Measurements from ENCODE around the gene WSCD2. TPM values are rescaled to one million over a fixed set of nuclear protein-coding genes. Genes with fewer than 3 reads are reported as not detected.
"Not testable (repeated sequence)": the region's sequence is repeated elsewhere in the genome, so short reads cannot be mapped to it uniquely, and the experiment has no call there.

Gene WSCD2
- total RNA-seq, 2 donors from 2014 or later, result 0.26 to 1.3 TPM

GRCh38 chr12:108214486-108214885 lies 85.4 kb downstream of the WSCD2 start:
- Histone ChIP-seq H3K9me3 (no peaks in the 10 kb centered on the region), H3K4me3 (no peak overlapping the region), H3K27ac (no peak overlapping the region), H3K4me1 (no peaks in the 10 kb centered on the region), H3K36me3 (replicated peaks in 1 of 2; ENCODE audit: insufficient read depth in 1 of 2, low read depth in 2 of 2) (no peaks in the 10 kb centered on the region), H3K27me3 (no peaks in the 10 kb centered on the region)
- ATAC-seq (no peak), DNase-seq (peak in 3 of 4 donors; percentile 16)
- 27 to 34% methylated on average over 4 of the region's 4 CpGs for WGBS, 2 donors
- intact Hi-C loops (cut with DNase I), result no loop called here
- no peak for TF ChIP-seq CTCF (IDR thresholded peaks at IDR 0.05)

- Histone ChIP-seq H3K4me3 (no peak overlapping the region), H3K27me3 (no peaks in the 10 kb centered on the region), H3K36me3 (replicated peaks in 1 of 2; ENCODE audit: insufficient read depth in 1 of 2, low read depth in 2 of 2) (no peaks in the 10 kb centered on the region), H3K4me1 (no peaks in the 10 kb centered on the region), H3K9me3 (no peaks in the 10 kb centered on the region), H3K27ac (no peak overlapping the region)
- ATAC-seq, result no peak
- no peak for DNase-seq
- TF ChIP-seq CTCF (IDR thresholded peaks at IDR 0.05), result no peak
- no peak for TF ChIP-seq POLR2A (IDR thresholded peaks at IDR 0.05)
- WGBS, 2 donors, result 39 to 42% methylated on average over 2 to 3 of the region's 3 CpGs
- intact Hi-C loops (cut with DNase I), result no loop called here
These were observed 86.4 kb downstream of the WSCD2 start for GRCh38 chr12:108215458-108215857.

GRCh38 chr12:108218921-108219320 lies 89.8 kb downstream of the WSCD2 start:
- Histone ChIP-seq H3K4me1 (no peaks in the 10 kb centered on the region), H3K27me3 (no peaks in the 10 kb centered on the region), H3K27ac (no peak overlapping the region), H3K9me3 (no peaks in the 10 kb centered on the region), H3K36me3 (replicated peaks in 1 of 2; ENCODE audit: insufficient read depth in 1 of 2, low read depth in 2 of 2) (no peaks in the 10 kb centered on the region), H3K4me3 (no peak overlapping the region)
- DNase-seq (no peak), ATAC-seq (no peak)
- TF ChIP-seq POLR2A (IDR thresholded peaks at IDR 0.05) (no peak), CTCF (IDR thresholded peaks at IDR 0.05) (no peak)
- intact Hi-C loops (cut with DNase I), result no loop called here
- 21 to 32% methylated on average over 3 of the region's 3 CpGs for WGBS, 2 donors

GRCh38 chr12:108225101-108225500 lies 96.0 kb downstream of the WSCD2 start:
- H3K36me3 ChIP-seq (replicated peaks in 1 of 2; ENCODE audit: insufficient read depth in 1 of 2, low read depth in 2 of 2); H3K4me3 ChIP-seq; H3K27me3 ChIP-seq; H3K9me3 ChIP-seq; intact Hi-C loops (cut with DNase I); H3K27ac ChIP-seq; H3K4me1 ChIP-seq; DNase-seq; ATAC-seq: not testable (repeated sequence)
- WGBS, 2 donors, result 20 to 38% methylated on average over 2 of the region's 2 CpGs

GRCh38 chr12:108226866-108227265 lies 97.8 kb downstream of the WSCD2 start:
- Histone ChIP-seq H3K4me1 (no peaks in the 10 kb centered on the region), H3K27ac (no peak overlapping the region), H3K9me3 (no peaks in the 10 kb centered on the region), H3K27me3 (no peaks in the 10 kb centered on the region), H3K4me3 (no peak overlapping the region), H3K36me3 (replicated peaks in 1 of 2; ENCODE audit: insufficient read depth in 1 of 2, low read depth in 2 of 2) (no peaks in the 10 kb centered on the region)
- DNase-seq (no peak), ATAC-seq (no peak)
- 70 to 72% methylated on average over 8 of the region's 8 CpGs for WGBS, 2 donors
- TF ChIP-seq POLR2A (IDR thresholded peaks at IDR 0.05) (no peak), CTCF (IDR thresholded peaks at IDR 0.05) (no peak)
- intact Hi-C loops (cut with DNase I), result no loop called here

Measured in body of pancreas (tissue), 4 donors.